Gastrocnemius medialis (tissue), 4 donors: Measurements from ENCODE around the gene SAYSD1. TPM values are rescaled to one million over a fixed set of nuclear protein-coding genes. Genes with fewer than 3 reads are reported as not detected.

Experiments
- ATAC-seq, 2 donors: fragments of 150-250 bp; one replicate each; pipeline ENCODE4 v1.9.1; 2016
- DNase-seq, 2 donors: peaks; one replicate each; pipeline ENCODE4 v3.0.0-alpha.2; 2019
- H3K27ac ChIP-seq, 4 donors: fragments of 200-600 bp; sonication (generic); 1 replicate in 1 of 4; 2 replicates in 3 of 4; pipeline ENCODE4 v1.5.1; 2016 to 2018; ENCODE audit warnings: mild to moderate bottlenecking in 2 of 4, moderate library complexity in 1 of 4
- H3K27me3 ChIP-seq, 3 donors: fragments of 200-600 bp; sonication (generic) in 2 of 3; 1 replicate in 1 of 3; 2 replicates in 2 of 3; pipeline versions ENCODE4 v1.5.1 to v1.6.0; 2016 to 2019; ENCODE audit warnings: mild to moderate bottlenecking in 1 of 3, moderate library complexity in 1 of 3
- H3K36me3 ChIP-seq, 2 donors: fragments of 200-600 bp; sonication (generic) in 1 of 2; one replicate each; pipeline ENCODE4 v1.5.1; 2017 to 2018
- H3K4me1 ChIP-seq, 2 donors: fragments of 200-600 bp; sonication (generic) in 1 of 2; one replicate each; pipeline ENCODE4 v1.5.1; 2016 to 2017; ENCODE audit warnings: mild to moderate bottlenecking in 2 of 2
- H3K4me3 ChIP-seq, 4 donors: fragments of 200-600 bp; sonication (generic) in 3 of 4; 1 replicate in 1 of 4; 2 replicates in 3 of 4; pipeline ENCODE4 v1.5.1; 2016 to 2019; ENCODE audit warnings: mild to moderate bottlenecking in 2 of 4
- H3K9me3 ChIP-seq, 3 donors: fragments of 200-600 bp; sonication (generic) in 2 of 3; 1 replicate in 1 of 3; 2 replicates in 2 of 3; pipeline ENCODE4 v1.5.1; 2016 to 2019
- POLR2A ChIP-seq, 2 donors: fragments of 450-650 bp; IDR thresholded peaks; one replicate each; pipeline ENCODE4 v1.6.1; 2017; ENCODE audit warnings: antibody characterized with exemption in 2 of 2, mild to moderate bottlenecking in 2 of 2, moderate library complexity in 2 of 2
- in situ Hi-C, 4 donors: fragments of 200-750 bp; cut with MboI; loops; one replicate each; pipeline versions ENCODE4 v1.15.0 to v1.8.0; 2017; ENCODE audit warnings: low sequenced_read_pairs in 4 of 4
- intact Hi-C: fragments of 100-400 bp; cut with DNase I; formaldehyde crosslinking; loops from one replicate; pipeline ENCODE4 v1.15.1; 2023; ENCODE audit warnings: low total_unique reads
- total RNA-seq, 4 donors: library from RNA; depleted of rRNA; stranded (reverse); fragments of >200 nt; gene quantifications; one replicate each; pipeline versions ENCODE4 v1.1.0 to v1.2.3, GENCODE V29; 2016
- TF ChIP-seq, protein P1 (sequence below), 5 experiments: fragments of 450-650 bp in 3 of 5; fragments of 200-600 bp in 2 of 5; sonication (generic) in 2 of 5; IDR thresholded peaks in 4 of 5; conservative IDR thresholded peaks in 1 of 5; 1 replicate in 4 of 5; 2 replicates in 1 of 5; pipeline ENCODE4 v1.5.1; 2016 to 2019; ENCODE audit warnings: antibody characterized with exemption in 5 of 5, mild to moderate bottlenecking in 3 of 5, moderate library complexity in 3 of 5

The SAYSD1 gene
- total RNA-seq, 4 donors from 2014 or later, result 6.4 to 12.9 (median 10.4) TPM

DNA sequence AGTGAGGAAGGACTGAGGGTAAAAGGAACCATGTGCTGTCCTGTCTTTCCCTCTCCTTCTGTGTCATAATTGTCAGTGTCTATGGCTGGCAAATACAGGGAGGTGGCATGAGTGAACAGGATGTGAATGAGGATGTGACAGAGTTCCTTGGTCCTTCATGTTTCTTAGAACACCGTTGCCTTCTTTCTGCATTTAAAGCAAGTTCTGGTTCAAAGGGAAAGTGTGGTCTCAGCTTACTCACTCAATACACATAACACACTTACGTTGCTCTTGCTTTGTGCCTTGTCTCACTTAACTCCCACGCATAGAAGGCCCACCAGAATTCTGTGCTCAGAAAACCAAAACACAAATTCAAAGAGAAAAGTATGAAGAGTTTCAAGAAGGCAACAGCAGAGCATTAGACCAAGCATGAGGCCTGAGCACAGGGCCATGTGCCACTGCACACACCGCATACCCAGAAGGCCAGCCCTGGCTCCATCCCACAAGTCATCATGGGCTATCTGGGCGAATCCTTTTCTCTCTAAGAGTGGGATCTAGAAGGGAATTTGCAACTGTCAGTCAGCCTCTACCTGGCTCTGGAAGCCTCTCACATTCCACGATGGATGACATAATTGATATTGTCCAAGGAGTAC lies 38.9 kb upstream of the SAYSD1 start:
- DNase-seq (no peak), ATAC-seq (no peak)
- no peak overlapping the region for H3K27ac ChIP-seq
- no peaks in the 10 kb centered on the region for H3K36me3 ChIP-seq
- intact Hi-C loops (no loop called here), in situ Hi-C loops (no loop called here)
- TF ChIP-seq, protein P1, sequence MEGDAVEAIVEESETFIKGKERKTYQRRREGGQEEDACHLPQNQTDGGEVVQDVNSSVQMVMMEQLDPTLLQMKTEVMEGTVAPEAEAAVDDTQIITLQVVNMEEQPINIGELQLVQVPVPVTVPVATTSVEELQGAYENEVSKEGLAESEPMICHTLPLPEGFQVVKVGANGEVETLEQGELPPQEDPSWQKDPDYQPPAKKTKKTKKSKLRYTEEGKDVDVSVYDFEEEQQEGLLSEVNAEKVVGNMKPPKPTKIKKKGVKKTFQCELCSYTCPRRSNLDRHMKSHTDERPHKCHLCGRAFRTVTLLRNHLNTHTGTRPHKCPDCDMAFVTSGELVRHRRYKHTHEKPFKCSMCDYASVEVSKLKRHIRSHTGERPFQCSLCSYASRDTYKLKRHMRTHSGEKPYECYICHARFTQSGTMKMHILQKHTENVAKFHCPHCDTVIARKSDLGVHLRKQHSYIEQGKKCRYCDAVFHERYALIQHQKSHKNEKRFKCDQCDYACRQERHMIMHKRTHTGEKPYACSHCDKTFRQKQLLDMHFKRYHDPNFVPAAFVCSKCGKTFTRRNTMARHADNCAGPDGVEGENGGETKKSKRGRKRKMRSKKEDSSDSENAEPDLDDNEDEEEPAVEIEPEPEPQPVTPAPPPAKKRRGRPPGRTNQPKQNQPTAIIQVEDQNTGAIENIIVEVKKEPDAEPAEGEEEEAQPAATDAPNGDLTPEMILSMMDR (IDR thresholded peaks at IDR 0.05 in 4 of 5, conservative IDR thresholded peaks at IDR 0.05 in 1 of 5), result no peak
- TF ChIP-seq POLR2A (IDR thresholded peaks at IDR 0.05), result no peak
- no peaks in the 10 kb centered on the region for H3K9me3 ChIP-seq
- H3K27me3 ChIP-seq, result peaks cover 0 to 12% (median 4%) of the 10 kb centered on the region in 3 donors
- H3K4me1 ChIP-seq, result no peaks in the 10 kb centered on the region
- H3K4me3 ChIP-seq, result no peak overlapping the region

DNA sequence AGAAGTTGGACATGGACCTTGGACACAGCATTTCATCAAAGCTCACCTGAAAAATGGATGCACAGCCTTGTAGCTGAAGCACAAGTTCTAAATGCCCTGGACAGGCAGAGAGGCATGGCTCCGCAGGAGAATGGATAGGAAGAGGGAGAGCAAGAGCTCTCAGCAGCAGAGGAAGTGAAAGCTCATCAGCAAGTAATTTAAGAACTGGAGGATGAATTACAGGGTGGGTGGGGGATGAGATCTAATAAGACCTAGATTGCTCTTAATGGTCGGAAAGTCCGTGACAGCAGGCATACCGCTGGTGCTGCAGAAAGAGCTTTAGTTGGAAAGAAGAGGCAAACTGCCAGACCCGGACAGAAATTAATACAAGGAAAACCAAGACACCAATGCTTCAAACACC lies 37.3 kb upstream of the SAYSD1 start:
- Histone ChIP-seq H3K27ac (no peak overlapping the region), H3K4me1 (no peaks in the 10 kb centered on the region), H3K4me3 (no peak overlapping the region), H3K36me3 (no peaks in the 10 kb centered on the region), H3K27me3 (peaks cover 4 to 12% (median 5%) of the 10 kb centered on the region in 3 donors), H3K9me3 (no peaks in the 10 kb centered on the region)
- in situ Hi-C loops, result no loop called here
- TF ChIP-seq, protein P1 (IDR thresholded peaks at IDR 0.05 in 4 of 5, conservative IDR thresholded peaks at IDR 0.05 in 1 of 5), result no peak
- TF ChIP-seq POLR2A (IDR thresholded peaks at IDR 0.05), result no peak
- ATAC-seq (no peak), DNase-seq (no peak)
- intact Hi-C loops, result no loop called here

DNA sequence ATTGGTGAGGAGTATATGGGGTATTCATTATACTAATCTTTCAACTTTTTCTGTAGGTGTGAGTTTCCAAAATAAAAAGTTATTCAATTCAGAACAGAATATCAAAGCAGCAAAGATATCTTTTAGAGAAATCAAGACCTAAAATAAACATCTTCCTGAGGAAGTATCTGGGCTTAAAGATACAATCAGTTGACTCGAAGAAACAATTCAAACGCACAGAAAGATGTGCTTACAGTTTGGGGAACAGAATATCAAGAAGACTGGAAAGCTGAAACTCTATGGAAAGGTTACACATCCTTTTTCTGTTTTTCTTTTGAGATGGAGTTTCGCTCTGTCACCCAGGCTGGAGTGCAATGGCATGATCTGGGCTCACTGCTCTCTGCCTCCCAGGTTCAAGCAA lies 36.2 kb upstream of the SAYSD1 start:
- H3K4me1 ChIP-seq, result no peaks in the 10 kb centered on the region
- in situ Hi-C loops (no loop called here), intact Hi-C loops (no loop called here)
- ATAC-seq, result no peak
- no peak for DNase-seq
- H3K36me3 ChIP-seq, result no peaks in the 10 kb centered on the region
- H3K27ac ChIP-seq, result no peak overlapping the region
- H3K4me3 ChIP-seq, result no peak overlapping the region
- H3K27me3 ChIP-seq, result peaks cover 4 to 12% (median 5%) of the 10 kb centered on the region in 3 donors
- TF ChIP-seq, protein P1 (IDR thresholded peaks at IDR 0.05 in 4 of 5, conservative IDR thresholded peaks at IDR 0.05 in 1 of 5), result no peak
- no peak for TF ChIP-seq POLR2A (IDR thresholded peaks at IDR 0.05)
- H3K9me3 ChIP-seq, result no peaks in the 10 kb centered on the region

DNA sequence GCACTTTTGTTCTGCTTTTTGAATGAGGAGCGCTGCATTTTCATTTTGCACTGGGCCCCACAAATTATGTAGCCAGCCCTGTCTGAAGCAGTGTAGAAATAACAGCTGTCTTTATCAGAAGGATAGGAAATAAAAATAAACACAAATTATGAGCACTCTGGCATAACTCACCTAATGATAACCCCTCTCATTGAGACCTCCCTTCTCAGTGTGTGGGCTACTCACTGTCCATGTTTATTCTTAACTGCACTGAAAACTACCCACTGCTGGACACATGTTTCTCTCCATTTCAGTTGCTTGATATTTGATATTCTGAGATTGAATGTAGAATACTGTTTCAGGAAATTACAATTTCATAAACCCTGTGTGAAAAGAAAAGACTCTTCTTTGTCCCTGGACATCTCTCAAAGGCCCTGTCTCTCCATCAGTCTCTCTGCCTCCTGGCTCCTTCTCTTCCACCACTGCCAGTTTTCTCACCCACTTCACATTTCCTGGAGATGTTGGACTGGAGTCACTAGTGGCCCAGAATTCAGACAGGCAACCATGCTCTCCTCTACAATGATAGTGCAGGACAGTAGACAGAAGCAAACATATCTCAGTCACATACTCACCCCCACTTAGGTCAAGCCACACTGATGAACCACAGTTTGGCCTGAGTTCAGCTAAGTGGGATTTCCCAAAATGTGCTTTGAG lies 29.6 kb upstream of the SAYSD1 start:
- no peaks in the 10 kb centered on the region for H3K4me1 ChIP-seq
- ATAC-seq, result no peak
- no peak overlapping the region for H3K27ac ChIP-seq
- DNase-seq, result no peak
- in situ Hi-C loops, result no loop called here
- no peaks in the 10 kb centered on the region for H3K9me3 ChIP-seq
- peaks cover 0 to 5% (median 0%) of the 10 kb centered on the region in 3 donors for H3K27me3 ChIP-seq
- TF ChIP-seq POLR2A (IDR thresholded peaks at IDR 0.05), result no peak
- TF ChIP-seq, protein P1 (IDR thresholded peaks at IDR 0.05 in 4 of 5, conservative IDR thresholded peaks at IDR 0.05 in 1 of 5), result no peak
- intact Hi-C loops, result no loop called here
- no peaks in the 10 kb centered on the region for H3K36me3 ChIP-seq
- no peak overlapping the region for H3K4me3 ChIP-seq
